AG09319 (cell line): ENCODE data around the gene RPL28.

Experiments used
- DNase-seq: peaks from one replicate; pipeline ENCODE4 v3.0.0-alpha.2; 2010; ENCODE audit warnings: low read depth; ENCODE audit errors: extremely low read depth
- TF ChIP-seq, protein P1 (sequence below): IDR thresholded peaks from 2 replicates; pipeline ENCODE4 v1.5.1; 2011; ENCODE audit warnings: low read depth, mild to moderate bottlenecking, inconsistent platforms, low read length, moderate library complexity

RPL28 gene

DNA sequence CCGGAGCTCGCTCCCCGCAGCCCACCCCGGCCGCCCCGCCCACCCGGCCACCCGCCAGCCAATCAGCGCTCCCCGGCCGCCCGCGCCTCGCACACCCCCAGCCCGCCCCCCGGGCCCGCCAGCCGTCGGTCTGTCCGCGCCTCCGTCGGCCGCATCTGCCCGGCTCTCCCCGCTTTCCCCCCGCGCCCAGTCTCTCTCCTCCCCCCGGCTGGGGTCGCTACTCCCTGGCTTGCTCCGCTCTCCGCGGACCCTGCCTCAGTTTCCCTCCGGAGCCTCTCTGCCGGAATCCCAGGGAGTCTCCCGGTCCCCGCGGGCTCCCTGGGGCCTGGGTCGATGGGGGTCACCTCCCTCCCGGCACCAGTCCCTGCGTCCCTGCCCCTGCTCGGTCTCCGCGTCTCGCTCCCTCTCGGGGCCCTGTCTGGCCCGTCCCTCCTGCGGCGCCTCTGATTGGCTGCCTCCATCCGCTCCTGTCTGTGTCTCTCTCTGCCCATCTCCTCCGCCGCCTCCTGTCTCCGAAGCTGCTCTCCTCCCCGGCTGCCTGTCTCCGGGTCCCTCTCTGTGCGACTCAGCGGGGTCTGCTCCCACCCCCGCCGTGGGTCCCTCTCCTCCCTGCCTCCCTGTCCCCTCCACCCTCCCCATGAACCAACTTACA, 16.0 kb upstream of the RPL28 start:
- DNase-seq = no peak
- TF ChIP-seq, protein P1, sequence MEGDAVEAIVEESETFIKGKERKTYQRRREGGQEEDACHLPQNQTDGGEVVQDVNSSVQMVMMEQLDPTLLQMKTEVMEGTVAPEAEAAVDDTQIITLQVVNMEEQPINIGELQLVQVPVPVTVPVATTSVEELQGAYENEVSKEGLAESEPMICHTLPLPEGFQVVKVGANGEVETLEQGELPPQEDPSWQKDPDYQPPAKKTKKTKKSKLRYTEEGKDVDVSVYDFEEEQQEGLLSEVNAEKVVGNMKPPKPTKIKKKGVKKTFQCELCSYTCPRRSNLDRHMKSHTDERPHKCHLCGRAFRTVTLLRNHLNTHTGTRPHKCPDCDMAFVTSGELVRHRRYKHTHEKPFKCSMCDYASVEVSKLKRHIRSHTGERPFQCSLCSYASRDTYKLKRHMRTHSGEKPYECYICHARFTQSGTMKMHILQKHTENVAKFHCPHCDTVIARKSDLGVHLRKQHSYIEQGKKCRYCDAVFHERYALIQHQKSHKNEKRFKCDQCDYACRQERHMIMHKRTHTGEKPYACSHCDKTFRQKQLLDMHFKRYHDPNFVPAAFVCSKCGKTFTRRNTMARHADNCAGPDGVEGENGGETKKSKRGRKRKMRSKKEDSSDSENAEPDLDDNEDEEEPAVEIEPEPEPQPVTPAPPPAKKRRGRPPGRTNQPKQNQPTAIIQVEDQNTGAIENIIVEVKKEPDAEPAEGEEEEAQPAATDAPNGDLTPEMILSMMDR = no peak; the same call in 1 of the 2 replicates

DNA sequence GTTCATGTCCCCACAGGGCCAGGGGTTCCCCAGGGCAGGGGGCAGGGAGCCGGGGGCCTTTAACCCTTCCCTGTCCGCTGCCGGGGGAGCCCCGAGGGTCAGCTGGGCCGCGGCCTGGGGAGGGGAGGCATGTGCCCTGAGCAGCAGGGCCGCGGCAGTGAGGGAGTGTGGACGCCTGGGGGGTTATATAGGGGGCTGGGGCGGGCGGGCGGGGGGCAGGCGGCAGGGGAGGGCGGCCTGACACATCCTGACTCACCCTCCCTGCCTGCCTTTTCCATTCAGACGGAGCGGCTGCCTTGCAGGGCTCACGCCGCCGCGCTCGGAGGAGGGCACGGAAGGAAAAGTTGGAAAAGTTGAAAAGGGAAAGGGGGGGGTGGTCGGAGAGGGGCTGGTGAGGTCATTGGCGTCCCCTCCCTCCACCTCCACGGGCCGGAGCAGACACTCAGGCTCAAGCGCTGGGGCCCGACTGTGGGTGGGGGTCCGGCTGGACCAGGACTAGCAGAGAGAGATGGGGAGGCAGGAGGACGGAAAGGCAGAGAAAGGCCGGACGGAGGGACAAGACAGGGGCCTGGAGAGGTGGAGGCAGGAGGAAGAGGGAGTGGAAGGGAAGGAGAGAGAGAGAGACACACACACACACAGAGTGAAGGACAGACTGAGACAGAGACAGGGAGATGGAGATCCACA, 15.3 kb upstream of the RPL28 start, which contains the start of gene IL11:
TSS of gene IL11 (minus strand) at position 159 of the 684 bp plus-strand sequence. CDS start at position 6, 153 bp downstream.
- TF ChIP-seq, protein P1 = no peak
- DNase-seq = no peak

DNA sequence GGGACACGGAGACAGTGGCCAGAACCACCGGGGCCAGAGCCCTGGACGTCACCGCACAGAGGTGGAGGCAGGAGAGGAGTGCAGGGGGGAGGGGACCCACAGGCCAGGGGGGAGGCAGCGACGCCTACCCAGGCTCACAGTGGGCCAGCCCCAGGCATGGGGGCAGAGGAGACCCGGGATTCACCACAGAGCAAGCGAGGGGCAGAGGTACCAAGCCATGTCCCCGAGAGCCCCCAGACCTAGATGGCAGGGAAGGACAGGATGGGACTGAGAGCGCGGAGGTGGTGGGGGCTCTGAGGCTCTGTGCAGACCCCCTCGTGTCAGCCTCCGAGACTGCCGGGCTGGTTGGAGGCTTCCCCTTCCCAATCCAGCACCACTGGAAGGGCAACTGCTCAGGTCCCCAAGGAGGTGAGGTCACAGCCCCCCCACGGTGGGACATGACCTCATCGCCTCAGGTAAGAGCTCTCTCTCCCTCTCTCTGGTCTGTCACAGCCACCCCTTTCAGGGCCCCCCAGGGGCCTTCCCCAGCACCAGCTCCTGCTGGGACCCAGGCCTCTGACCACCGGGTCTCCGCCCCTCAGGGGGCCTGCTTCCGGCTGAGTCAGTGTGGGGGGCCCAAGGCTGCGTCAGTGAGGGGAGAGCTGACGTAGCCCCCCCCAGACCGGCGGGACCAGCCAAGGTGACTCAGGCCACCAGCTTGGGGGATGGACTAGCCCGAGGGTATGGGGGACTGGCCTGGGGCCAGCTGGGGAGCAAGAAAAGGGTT, 13.2 kb upstream of the RPL28 start:
- TF ChIP-seq, protein P1 = no peak
- DNase-seq = no peak

DNA sequence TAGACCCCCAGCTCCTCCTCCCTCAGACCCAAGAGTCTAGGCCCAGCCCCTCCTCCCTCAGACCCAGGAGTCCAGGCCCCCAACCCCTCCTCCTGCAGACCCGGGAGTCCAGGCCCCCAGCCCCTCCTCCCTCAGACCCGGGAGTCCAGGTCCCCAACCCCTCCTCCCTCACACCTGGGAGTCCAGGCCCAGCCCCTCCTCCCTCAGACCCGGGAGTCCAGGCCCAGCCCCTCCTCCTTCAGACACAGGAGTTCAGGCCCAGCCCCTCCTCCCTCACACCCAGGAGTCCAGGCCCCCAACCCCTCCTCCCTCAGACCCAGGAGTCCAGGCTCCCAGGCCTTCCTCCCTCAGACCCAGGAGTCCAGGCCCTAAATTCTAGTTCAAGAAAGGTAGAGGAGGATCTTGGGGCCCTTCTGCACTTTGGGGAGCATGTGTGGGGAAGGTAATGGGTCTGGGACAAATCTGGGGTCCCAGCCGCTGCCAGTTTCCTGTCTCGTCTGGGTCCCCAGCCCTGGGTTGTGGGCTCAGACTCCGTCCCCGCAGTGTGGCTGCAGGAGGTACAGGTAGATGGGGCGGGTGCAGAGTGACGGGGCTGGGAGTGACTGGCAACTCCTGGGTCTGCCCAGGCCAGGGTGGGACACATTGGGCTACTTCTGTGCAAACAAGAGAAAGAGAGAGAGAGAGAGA, 12.3 kb upstream of the RPL28 start:
- TF ChIP-seq, protein P1 = no peak
- no peak for DNase-seq

DNA sequence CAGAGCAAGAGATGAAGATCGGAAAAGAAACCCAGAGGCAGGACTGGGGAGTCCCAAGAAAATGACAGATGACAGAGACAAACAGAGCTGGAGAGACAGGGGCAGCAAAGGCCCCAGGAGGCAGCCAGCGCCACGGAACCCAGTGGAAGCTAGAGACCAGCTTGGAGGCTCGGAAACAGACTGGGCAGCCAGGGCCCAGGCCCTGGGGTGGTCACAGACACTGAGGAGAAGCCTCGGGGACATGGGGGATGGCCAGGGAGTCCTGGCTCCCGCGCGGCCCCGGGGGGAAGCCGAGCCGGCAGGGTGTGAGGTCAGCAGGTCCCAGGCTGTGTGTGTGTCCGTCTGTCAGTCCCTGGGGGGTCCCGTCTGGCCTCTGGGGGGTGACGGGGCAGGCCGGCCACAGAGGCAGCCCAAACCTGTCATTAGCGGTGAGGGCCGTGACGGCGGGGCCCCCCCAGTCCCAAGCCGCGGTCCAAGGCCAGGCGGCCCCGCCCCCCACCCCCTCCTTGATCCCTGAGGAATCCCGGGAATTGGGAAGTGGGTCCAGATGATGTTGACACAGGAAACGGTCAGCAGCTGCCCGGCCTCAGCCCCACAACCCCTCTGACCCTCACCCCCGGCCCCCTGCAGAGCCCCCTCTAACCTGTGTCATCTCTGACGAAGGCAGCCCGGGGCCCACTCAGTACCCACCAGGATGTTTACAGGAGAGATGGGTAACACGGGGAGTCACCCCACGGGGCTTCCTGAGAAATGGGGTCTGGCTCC, 11.6 kb upstream of the RPL28 start:
- TF ChIP-seq, protein P1 = no peak
- no peak for DNase-seq

DNA sequence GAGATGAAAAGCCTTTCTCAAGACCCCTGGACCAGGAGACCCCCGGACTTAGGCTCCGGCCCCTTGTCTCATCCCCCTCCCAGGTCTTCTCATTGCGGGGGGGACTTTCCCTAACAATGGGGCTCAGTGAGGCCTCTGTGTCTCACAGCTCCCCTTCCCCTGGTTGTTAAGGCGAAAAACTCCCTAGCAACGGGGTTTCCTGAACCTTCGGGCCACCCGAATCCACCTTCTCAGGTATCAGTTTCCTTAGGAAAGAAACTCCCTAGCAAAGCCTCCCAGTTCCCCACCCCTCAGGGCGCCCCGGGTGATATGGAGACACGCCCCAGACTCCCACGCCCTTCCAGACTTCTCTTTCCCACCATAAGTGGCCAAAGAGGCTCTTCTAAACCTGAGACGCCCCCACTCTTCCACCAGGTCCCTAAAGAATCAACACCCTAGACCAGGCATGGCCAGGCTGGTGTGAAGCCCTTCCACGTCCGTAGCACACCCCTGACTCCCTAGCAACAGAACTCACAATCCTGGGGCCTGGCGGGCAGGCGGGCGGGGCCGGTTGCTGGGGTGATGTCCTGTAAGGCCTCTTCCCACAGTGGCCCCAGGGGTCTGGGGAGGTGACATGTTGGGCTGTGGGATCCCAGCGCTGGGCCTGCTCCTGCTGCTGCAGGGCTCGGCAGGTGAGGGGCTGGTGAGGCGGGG, 9.3 kb upstream of the RPL28 start, which contains the start of gene TMEM190:
TSS of gene TMEM190 (plus strand) at position 586 of the 693 bp plus-strand sequence. CDS start at position 614, 28 bp downstream.
- DNase-seq = no peak
- TF ChIP-seq, protein P1 = no peak
